Epithelial cell of esophagus (primary cell): ENCODE data around the gene PEX5.

ENCODE experiments used
- DNase-seq: peaks from one replicate; pipeline ENCODE4 v3.0.0; 2010; ENCODE audit warnings: low read depth
- H3K4me3 ChIP-seq: 2 replicates; pipeline ENCODE4 v1.5.1; 2011; ENCODE audit warnings: mild to moderate bottlenecking, low read length, control low read depth
- TF ChIP-seq, protein P1 (sequence below): IDR thresholded peaks from 2 replicates; pipeline ENCODE4 v1.5.1; 2011; ENCODE audit warnings: low read depth, mild to moderate bottlenecking, low read length, control low read depth, inconsistent platforms; ENCODE audit not compliant: insufficient read depth; ENCODE audit errors: missing control alignments

PEX5 gene

DNA sequence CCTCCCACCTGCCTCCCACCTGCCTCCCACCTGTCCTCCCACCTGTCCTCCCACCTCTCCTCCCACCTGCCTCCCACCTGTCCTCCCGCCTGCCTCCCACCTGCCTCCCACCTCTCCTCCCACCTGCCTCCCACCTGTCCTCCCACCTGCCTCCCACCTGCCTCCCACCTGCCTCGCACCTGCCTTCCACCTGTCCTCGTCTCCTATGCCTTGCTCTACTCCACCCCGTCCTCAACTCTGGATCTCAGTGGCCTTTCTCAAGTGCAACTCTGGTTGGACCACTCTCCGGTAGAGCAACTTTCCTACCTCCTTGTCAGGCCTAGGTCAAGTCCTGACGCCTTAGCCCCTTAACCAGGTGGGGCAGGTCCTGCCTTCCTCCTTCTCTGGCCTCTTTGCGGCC, 29.3 kb upstream of the PEX5 start:
- TF ChIP-seq, protein P1, sequence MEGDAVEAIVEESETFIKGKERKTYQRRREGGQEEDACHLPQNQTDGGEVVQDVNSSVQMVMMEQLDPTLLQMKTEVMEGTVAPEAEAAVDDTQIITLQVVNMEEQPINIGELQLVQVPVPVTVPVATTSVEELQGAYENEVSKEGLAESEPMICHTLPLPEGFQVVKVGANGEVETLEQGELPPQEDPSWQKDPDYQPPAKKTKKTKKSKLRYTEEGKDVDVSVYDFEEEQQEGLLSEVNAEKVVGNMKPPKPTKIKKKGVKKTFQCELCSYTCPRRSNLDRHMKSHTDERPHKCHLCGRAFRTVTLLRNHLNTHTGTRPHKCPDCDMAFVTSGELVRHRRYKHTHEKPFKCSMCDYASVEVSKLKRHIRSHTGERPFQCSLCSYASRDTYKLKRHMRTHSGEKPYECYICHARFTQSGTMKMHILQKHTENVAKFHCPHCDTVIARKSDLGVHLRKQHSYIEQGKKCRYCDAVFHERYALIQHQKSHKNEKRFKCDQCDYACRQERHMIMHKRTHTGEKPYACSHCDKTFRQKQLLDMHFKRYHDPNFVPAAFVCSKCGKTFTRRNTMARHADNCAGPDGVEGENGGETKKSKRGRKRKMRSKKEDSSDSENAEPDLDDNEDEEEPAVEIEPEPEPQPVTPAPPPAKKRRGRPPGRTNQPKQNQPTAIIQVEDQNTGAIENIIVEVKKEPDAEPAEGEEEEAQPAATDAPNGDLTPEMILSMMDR = no peak
- H3K4me3 ChIP-seq = no peak overlapping the region
- DNase-seq = no peak

DNA sequence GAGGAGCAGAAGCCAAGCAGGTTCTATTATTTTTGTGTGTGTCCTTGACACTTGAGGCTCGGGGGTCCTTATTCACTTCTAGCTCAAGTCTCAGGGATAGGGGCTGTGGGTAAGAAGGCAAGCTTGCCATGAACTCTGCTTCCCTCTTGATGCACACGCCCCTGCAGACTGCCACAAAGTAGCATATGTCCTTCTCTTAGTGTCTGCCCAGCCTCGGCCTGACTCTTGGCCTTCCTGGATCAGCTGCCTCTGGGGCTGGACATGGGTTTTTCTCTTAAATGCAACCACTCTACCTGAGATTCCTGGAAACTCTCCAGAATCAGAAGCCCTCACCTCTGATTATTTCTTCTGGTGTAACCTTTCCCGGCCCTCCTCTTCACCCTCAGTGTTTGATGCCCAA, 28.2 kb upstream of the PEX5 start:
- H3K4me3 ChIP-seq = no peak overlapping the region
- TF ChIP-seq, protein P1 = no peak
- DNase-seq = no peak

DNA sequence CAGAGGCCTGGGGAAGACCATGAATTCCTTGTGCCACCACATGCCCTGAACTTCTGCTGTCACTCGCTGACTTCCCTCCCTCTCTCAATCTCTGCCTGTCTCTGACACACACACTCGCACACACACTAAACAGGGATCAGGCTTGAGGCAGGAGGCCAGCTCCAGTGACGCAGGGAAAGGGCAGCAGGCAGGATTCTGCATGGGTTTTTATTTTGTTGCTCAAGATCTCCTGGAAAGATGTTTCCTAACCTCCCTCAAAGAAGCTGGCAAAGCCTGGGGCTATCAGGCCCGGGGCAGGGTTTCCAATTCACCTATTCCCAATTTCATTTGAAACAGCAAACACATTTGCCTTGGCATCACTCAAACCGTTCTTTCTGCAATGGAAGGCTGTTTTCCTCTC, 27.7 kb upstream of the PEX5 start:
- no peak overlapping the region for H3K4me3 ChIP-seq
- TF ChIP-seq, protein P1 = no peak
- no peak for DNase-seq

DNA sequence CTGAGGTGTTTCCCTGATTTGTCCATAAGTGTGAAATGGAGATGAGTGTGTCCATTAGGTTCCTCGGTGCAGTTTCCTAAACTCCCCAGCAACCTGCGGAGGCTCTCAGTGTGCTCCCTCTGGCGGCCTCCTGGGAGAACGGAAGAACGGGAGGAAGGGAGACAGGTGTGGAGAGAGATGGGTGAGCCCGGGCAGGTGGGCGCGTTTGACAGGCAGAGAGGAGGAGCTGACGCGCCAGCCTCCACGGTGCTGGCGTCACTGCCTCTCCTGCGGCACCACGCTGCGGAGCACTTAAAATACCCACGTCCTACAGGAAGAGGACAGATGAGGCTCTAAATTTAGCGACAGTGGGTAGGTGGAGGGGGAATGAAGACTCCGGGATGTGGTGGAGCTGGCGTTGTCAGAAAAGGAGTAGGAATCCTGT, 26.8 kb upstream of the PEX5 start:
- TF ChIP-seq, protein P1 = peak; percentile 94
- no peak overlapping the region for H3K4me3 ChIP-seq
- peak; percentile 74 for DNase-seq

DNA sequence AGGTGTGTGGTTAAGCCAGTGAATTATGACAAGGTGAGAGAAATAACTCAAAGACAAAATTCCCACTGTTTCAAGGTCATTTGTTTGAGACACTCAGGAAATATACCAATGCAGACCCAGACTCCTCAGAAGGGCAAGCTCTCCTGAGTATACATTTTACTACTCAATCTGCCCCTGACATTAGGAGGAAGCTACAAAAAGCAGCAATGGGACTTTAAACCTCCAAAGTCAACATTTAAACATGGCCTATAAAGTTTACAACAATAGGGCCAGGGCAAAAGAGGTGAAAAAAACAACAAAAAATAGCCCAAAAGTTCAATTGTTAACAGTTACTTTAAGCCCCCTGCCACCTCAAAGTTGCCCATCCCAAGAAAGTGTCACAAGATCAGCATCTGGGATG, 19.5 kb upstream of the PEX5 start:
- TF ChIP-seq, protein P1 = no peak
- no peak for DNase-seq
- no peak overlapping the region for H3K4me3 ChIP-seq

DNA sequence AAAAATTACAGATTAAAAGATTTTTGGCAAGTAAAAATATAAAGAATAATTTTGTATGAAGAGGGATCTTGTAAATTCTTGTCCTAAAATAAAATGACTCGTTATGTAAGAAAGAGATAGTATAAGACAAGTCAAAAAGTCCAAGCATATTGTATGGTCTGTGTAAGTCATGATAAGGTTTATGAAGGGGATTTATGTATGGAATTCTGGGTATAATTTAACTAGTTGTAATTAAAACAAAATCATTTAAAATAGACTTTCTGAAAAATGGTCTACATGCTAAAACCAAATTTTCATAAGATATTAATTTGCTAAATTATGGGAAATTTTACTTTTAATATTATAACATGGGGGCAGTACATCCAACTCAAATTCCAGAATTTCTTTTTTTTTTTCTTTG, 17.6 kb upstream of the PEX5 start:
- no peak for DNase-seq
- TF ChIP-seq, protein P1 = no peak
- no peak overlapping the region for H3K4me3 ChIP-seq

DNA sequence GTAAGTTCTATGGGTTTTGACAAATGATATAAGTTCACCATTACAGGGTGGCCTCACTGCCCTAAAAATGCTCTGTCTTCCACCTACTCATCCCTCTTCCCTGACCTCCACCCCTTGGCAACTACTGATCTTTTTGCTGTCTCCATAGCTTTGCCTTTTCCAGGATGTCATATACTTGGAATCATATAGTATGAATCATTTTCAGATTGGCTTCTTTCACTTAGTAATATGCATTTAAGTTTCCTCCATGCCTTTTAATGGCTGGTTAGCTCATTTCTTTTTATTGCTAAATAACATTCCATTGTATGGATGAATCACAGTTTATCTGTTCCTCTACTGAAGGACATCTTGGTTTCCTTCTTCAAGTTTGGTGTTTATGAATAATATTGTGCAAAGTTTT, 14.0 kb upstream of the PEX5 start:
- TF ChIP-seq, protein P1 = no peak
- peak; percentile 75 for DNase-seq
- no peak overlapping the region for H3K4me3 ChIP-seq
